PC-9 (cell line): ENCODE data around the gene CYP20A1.

Source experiments
- EZH2 ChIP-seq: fragments of 200-600 bp; sonication (generic); IDR thresholded peaks from 2 replicates; pipeline ENCODE4 v1.8.0; 2017; ENCODE audit warnings: antibody characterized with exemption, low read depth
- TF ChIP-seq, protein P1 (sequence below): fragments of 200-600 bp; sonication (generic); conservative IDR thresholded peaks from 2 replicates; pipeline ENCODE4 v1.6.1; 2017; ENCODE audit warnings: mixed run types, antibody characterized with exemption, mild to moderate bottlenecking, moderate library complexity

DNA sequence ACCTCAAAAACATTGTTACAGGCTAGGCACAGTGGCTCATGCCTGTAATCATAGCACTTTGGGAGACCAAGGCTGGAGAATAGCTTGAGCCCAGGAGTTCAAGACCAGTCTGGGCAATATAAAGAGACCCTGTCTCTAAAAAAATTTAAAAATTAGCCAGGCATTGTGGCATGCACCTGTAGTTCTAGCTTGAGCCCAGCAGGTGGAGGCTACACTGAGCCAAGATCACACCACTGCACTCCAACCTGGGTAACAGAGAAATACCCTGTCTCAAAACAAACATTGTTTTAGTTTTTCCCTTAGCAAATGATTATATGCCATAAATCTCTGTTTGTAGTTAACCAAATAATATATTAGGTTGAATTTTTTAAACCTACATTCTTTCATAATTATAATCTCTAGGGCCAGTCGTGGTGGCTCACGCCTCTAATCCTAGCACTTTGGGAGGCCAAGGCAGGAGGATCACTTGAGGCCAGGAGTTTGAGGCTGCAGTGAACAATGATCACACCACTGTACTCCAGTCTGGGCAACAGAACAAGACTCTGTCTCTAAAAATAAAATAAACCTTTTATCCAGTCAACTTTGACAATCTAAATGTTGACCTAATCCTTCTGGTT, 13.3 kb upstream of the CYP20A1 start:
- TF ChIP-seq, protein P1, sequence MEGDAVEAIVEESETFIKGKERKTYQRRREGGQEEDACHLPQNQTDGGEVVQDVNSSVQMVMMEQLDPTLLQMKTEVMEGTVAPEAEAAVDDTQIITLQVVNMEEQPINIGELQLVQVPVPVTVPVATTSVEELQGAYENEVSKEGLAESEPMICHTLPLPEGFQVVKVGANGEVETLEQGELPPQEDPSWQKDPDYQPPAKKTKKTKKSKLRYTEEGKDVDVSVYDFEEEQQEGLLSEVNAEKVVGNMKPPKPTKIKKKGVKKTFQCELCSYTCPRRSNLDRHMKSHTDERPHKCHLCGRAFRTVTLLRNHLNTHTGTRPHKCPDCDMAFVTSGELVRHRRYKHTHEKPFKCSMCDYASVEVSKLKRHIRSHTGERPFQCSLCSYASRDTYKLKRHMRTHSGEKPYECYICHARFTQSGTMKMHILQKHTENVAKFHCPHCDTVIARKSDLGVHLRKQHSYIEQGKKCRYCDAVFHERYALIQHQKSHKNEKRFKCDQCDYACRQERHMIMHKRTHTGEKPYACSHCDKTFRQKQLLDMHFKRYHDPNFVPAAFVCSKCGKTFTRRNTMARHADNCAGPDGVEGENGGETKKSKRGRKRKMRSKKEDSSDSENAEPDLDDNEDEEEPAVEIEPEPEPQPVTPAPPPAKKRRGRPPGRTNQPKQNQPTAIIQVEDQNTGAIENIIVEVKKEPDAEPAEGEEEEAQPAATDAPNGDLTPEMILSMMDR = peak; percentile 77
- TF ChIP-seq EZH2 = no peak
